ENCODE measurements around the gene LENG9. TPM values are rescaled to one million over a fixed set of nuclear protein-coding genes. Genes with fewer than 3 reads are reported as not detected.

LENG9 gene
- total and polyA plus RNA-seq, 3 donors from 2014 or later, result 1.9 to 5.8 (median 5.6) TPM

- H3K4me3 ChIP-seq, result no peak overlapping the region
- no peak for TF ChIP-seq POLR2A (IDR thresholded peaks at IDR 0.05)
- no peak for TF ChIP-seq CTCF (IDR thresholded peaks at IDR 0.05)
- H3K27ac ChIP-seq, result no peak overlapping the region
- intact Hi-C loops (cut with DNase I; ENCODE audit: low total_unique reads), result no loop called here
- H3K9me3 ChIP-seq, result no peaks in the 10 kb centered on the region
- DNase-seq, result no peak
- H3K27me3 ChIP-seq, result no peaks in the 10 kb centered on the region
- H3K4me1 ChIP-seq, result peaks cover 14% of the 10 kb centered on the region
- H3K36me3 ChIP-seq (ENCODE audit: low read depth, missing control alignments), result no peaks in the 10 kb centered on the region
- WGBS, 2 donors, result 70 to 89% methylated on average over 4 of the region's 4 CpGs
These were observed 49.4 kb downstream of the LENG9 start for GRCh38 chr19:54414156-54414555.

- no peaks in the 10 kb centered on the region for H3K27me3 ChIP-seq
These were observed 50.7 kb downstream of the LENG9 start for GRCh38 chr19:54412877-54413276.

More at GRCh38 chr19:54412877-54413276, 50.7 kb downstream of the LENG9 start:
- H3K4me3 ChIP-seq, result no peak overlapping the region
- TF ChIP-seq CTCF (IDR thresholded peaks at IDR 0.05) (no peak), POLR2A (IDR thresholded peaks at IDR 0.05) (no peak)
- 83 to 84% methylated on average over 4 of the region's 4 CpGs for WGBS, 2 donors
- H3K4me1 ChIP-seq, result peaks cover 4% of the 10 kb centered on the region
- H3K9me3 ChIP-seq, result no peaks in the 10 kb centered on the region
- no peak overlapping the region for H3K27ac ChIP-seq
- intact Hi-C loops (cut with DNase I; ENCODE audit: low total_unique reads), result no loop called here
- DNase-seq, result no peak
- H3K36me3 ChIP-seq (ENCODE audit: low read depth, missing control alignments), result no peaks in the 10 kb centered on the region

Small RNA genes lying within 50 kb of the gene (small RNA-seq; reads per million reads assigned to genes)
- gene AC245884.3, result 0 reads per million in 2 donors

Other genes starting within 250 kb of the LENG9 start
- gene LILRB3, start 240.8 kb downstream of the LENG9 start, total RNA-seq, result 10 to 100 TPM in 1 of 2 donors, 1 to 10 TPM in 1; 3.6 to 11.0 TPM
- gene LILRB3, start 240.8 kb downstream of the LENG9 start, polyA plus RNA-seq (ENCODE audit: insufficient read depth, low read depth, low replicate concordance), result 4.9 TPM
- 1 to 10 TPM in 1 of 2 donors, under 1 TPM in 1; 0.37 to 1.5 TPM for gene LILRA6, start 221.0 kb downstream of the LENG9 start, total RNA-seq
- gene LILRA6, start 221.0 kb downstream of the LENG9 start, polyA plus RNA-seq (ENCODE audit: insufficient read depth, low read depth, low replicate concordance), result 2.7 TPM
- 1 to 10 TPM; 1.9 to 4.4 TPM for gene LILRB5, start 206.5 kb downstream of the LENG9 start, total RNA-seq
- gene LILRB5, start 206.5 kb downstream of the LENG9 start, polyA plus RNA-seq (ENCODE audit: insufficient read depth, low read depth, low replicate concordance), result 8.7 TPM
- under 1 TPM; 0.71 to 0.99 TPM for gene LILRB2, start 182.7 kb downstream of the LENG9 start, total RNA-seq
- 3.0 TPM for gene LILRB2, start 182.7 kb downstream of the LENG9 start, polyA plus RNA-seq (ENCODE audit: insufficient read depth, low read depth, low replicate concordance)
- 1 to 10 TPM; 1.1 to 1.2 TPM for gene LILRA5, start 150.6 kb downstream of the LENG9 start, total RNA-seq
- 1.4 TPM for gene LILRA5, start 150.6 kb downstream of the LENG9 start, polyA plus RNA-seq (ENCODE audit: insufficient read depth, low read depth, low replicate concordance)
- gene LILRA4, start 124.6 kb downstream of the LENG9 start, total RNA-seq, result under 1 TPM in 1 of 2 donors, not detected in 1; 0.81 TPM
- 0.50 TPM for gene LILRA4, start 124.6 kb downstream of the LENG9 start, polyA plus RNA-seq (ENCODE audit: insufficient read depth, low read depth, low replicate concordance)
- 1 to 10 TPM; 6.4 to 7.1 TPM for gene LAIR1, start 98.8 kb downstream of the LENG9 start, total RNA-seq
- gene LAIR1, start 98.8 kb downstream of the LENG9 start, polyA plus RNA-seq (ENCODE audit: insufficient read depth, low read depth, low replicate concordance), result 13.4 TPM
- 100 to 1,000 TPM; 226 to 248 TPM for gene TTYH1, start 48.3 kb downstream of the LENG9 start, total RNA-seq
- 126 TPM for gene TTYH1, start 48.3 kb downstream of the LENG9 start, polyA plus RNA-seq (ENCODE audit: insufficient read depth, low read depth, low replicate concordance)
- gene LENG8, start 14.6 kb downstream of the LENG9 start, total RNA-seq, result 100 to 1,000 TPM; 313 to 507 TPM
- gene LENG8, start 14.6 kb downstream of the LENG9 start, polyA plus RNA-seq (ENCODE audit: insufficient read depth, low read depth, low replicate concordance), result 167 TPM
- gene CDC42EP5, start 9.5 kb upstream of the LENG9 start, total RNA-seq, result 10 to 100 TPM; 10.2 to 11.9 TPM
- 7.8 TPM for gene CDC42EP5, start 9.5 kb upstream of the LENG9 start, polyA plus RNA-seq (ENCODE audit: insufficient read depth, low read depth, low replicate concordance)
- not detected for gene LAIR2, start 39.1 kb upstream of the LENG9 start, total RNA-seq
- 0.65 TPM for gene LAIR2, start 39.1 kb upstream of the LENG9 start, polyA plus RNA-seq (ENCODE audit: insufficient read depth, low read depth, low replicate concordance)
- under 1 TPM; 0.47 to 0.87 TPM for gene LILRA2, start 110.0 kb upstream of the LENG9 start, total RNA-seq
- gene LILRA2, start 110.0 kb upstream of the LENG9 start, polyA plus RNA-seq (ENCODE audit: insufficient read depth, low read depth, low replicate concordance), result 2.6 TPM
- gene LILRA1, start 129.9 kb upstream of the LENG9 start, total RNA-seq, result under 1 TPM in 1 of 2 donors, not detected in 1; 0.50 TPM
- gene LILRA1, start 129.9 kb upstream of the LENG9 start, polyA plus RNA-seq (ENCODE audit: insufficient read depth, low read depth, low replicate concordance), result 0.62 TPM
- gene LILRB1, start 166.7 kb upstream of the LENG9 start, total RNA-seq, result under 1 TPM; 0.63 to 0.93 TPM
- 2.2 TPM for gene LILRB1, start 166.7 kb upstream of the LENG9 start, polyA plus RNA-seq (ENCODE audit: insufficient read depth, low read depth, low replicate concordance)
- gene LILRB4, start 199.2 kb upstream of the LENG9 start, total RNA-seq, result 1 to 10 TPM; 1.0 to 3.2 TPM
- 12.6 TPM for gene LILRB4, start 199.2 kb upstream of the LENG9 start, polyA plus RNA-seq (ENCODE audit: insufficient read depth, low read depth, low replicate concordance)

Data from testis (tissue), 3 donors.